NT2/D1 (cell line): Measurements from ENCODE around the gene SLC7A14.
A peak's percentile ranks its signal among the peaks of the same experiment; 100 is the strongest.

ENCODE experiments used
- DNase-seq: peaks from one replicate; pipeline ENCODE4 v3.0.0-alpha.2; 2011; ENCODE audit warnings: low read depth, low spot score
- H3K27me3 ChIP-seq: 2 replicates; pipeline ENCODE4 v1.6.0; 2011; ENCODE audit warnings: mild to moderate bottlenecking; ENCODE audit not compliant: insufficient read length, insufficient read depth
- H3K36me3 ChIP-seq: 2 replicates; pipeline ENCODE4 v1.6.1; 2011; ENCODE audit warnings: mild to moderate bottlenecking, low read length, mixed read lengths; ENCODE audit not compliant: insufficient read depth, insufficient read length
- H3K4me1 ChIP-seq: 2 replicates; pipeline ENCODE4 v1.5.1; 2011; ENCODE audit not compliant: insufficient read depth, insufficient read length
- H3K4me3 ChIP-seq: 2 replicates; pipeline ENCODE4 v1.5.1; 2011; ENCODE audit warnings: low read depth; ENCODE audit not compliant: insufficient read length
- H3K9ac ChIP-seq: 2 replicates; pipeline ENCODE4 v1.6.0; 2011; ENCODE audit warnings: low read depth; ENCODE audit not compliant: insufficient read length
- H3K9me3 ChIP-seq: 2 replicates; pipeline ENCODE4 v1.5.1; 2011; ENCODE audit warnings: mild to moderate bottlenecking, low read length; ENCODE audit not compliant: insufficient read depth
- SUZ12 ChIP-seq: IDR thresholded peaks from 2 replicates; pipeline ENCODE4 v1.6.1; 2011; ENCODE audit not compliant: insufficient read length, insufficient read depth; ENCODE audit errors: extremely low read depth
- YY1 ChIP-seq: IDR thresholded peaks from 2 replicates; pipeline ENCODE4 v1.6.1; 2011; ENCODE audit not compliant: insufficient read length, insufficient read depth
- ZNF274 ChIP-seq: IDR thresholded peaks from 2 replicates; pipeline ENCODE4 v1.6.1; 2011; ENCODE audit warnings: mild to moderate bottlenecking, low read depth, low read length

The SLC7A14 gene

GRCh38 chr3:170585937-170586310 is at the start of gene SLC7A14:
Gene SLC7A14, minus strand, starts transcription at chr3:170586075. Its CDS starts 59,139 bp downstream, at chr3:170526936.
- Histone ChIP-seq H3K36me3 (no peaks in the 10 kb centered on the region), H3K9ac (no peak within 1 kb of the TSS), H3K9me3 (0 out of 2 replicates have a peak, but pooled peaks cover 6% of the 10 kb centered on the region), H3K4me3 (peak within 1 kb of the TSS; percentile 44), H3K4me1 (no peaks in the 10 kb centered on the region), H3K27me3 (peaks cover 59% of the 10 kb centered on the region)
- no peak for TF ChIP-seq YY1
- TF ChIP-seq SUZ12, result no peak
- TF ChIP-seq ZNF274, result no peak
- peak; percentile 50 for DNase-seq

- no peak overlapping the region for H3K4me3 ChIP-seq
- TF ChIP-seq ZNF274 (no peak), YY1 (no peak), SUZ12 (no peak)
These were observed 49.5 kb upstream of the SLC7A14 start for GRCh38 chr3:170635385-170635735.

GRCh38 chr3:170634663-170635384 is 48.9 kb upstream of the SLC7A14 start:
- H3K4me3 ChIP-seq, result no peak overlapping the region
- DNase-seq, result no peak
- no peak for TF ChIP-seq ZNF274
- no peak for TF ChIP-seq SUZ12
- no peak for TF ChIP-seq YY1
- H3K9ac ChIP-seq, result no peak overlapping the region
- H3K36me3 ChIP-seq, result no peaks in the 10 kb centered on the region
- H3K9me3 ChIP-seq, result no peaks in the 10 kb centered on the region
- peaks cover 3% of the 10 kb centered on the region for H3K4me1 ChIP-seq
- no peaks in the 10 kb centered on the region for H3K27me3 ChIP-seq

More at GRCh38 chr3:170635385-170635735, 49.5 kb upstream of the SLC7A14 start:
- no peaks in the 10 kb centered on the region for H3K9me3 ChIP-seq
- DNase-seq, result no peak
- H3K4me1 ChIP-seq, result peaks cover 3% of the 10 kb centered on the region
- no peaks in the 10 kb centered on the region for H3K27me3 ChIP-seq
- no peaks in the 10 kb centered on the region for H3K36me3 ChIP-seq
- no peak overlapping the region for H3K9ac ChIP-seq

GRCh38 chr3:170633573-170633972 is 47.7 kb upstream of the SLC7A14 start:
- Histone ChIP-seq H3K36me3 (no peaks in the 10 kb centered on the region), H3K4me1 (peaks cover 3% of the 10 kb centered on the region), H3K4me3 (no peak overlapping the region), H3K9me3 (no peaks in the 10 kb centered on the region), H3K27me3 (no peaks in the 10 kb centered on the region), H3K9ac (no peak overlapping the region)
- no peak for TF ChIP-seq SUZ12
- TF ChIP-seq ZNF274, result no peak
- no peak for TF ChIP-seq YY1
- DNase-seq, result no peak

DNA sequence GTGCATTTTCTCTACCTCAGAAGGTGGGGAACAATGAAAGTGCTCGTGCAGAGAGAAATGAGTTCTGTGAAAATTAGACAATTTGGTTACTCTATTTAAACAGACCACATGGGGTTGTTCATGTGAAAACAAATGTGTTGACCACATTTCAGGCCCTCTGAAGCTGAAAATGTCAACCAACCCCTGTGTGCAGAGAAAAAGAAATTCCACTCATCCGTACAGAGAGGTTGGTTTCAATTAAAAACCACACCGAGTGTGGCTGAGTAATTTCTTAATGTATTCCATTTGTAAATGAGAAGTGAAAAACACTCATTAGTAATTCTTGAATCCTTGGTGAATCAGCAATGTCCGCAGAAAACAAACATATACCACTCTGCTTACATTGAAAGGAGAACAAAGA is 46.9 kb upstream of the SLC7A14 start:
- H3K9ac ChIP-seq, result no peak overlapping the region
- no peak for DNase-seq
- H3K9me3 ChIP-seq, result no peaks in the 10 kb centered on the region
- no peak overlapping the region for H3K4me3 ChIP-seq
- H3K27me3 ChIP-seq, result no peaks in the 10 kb centered on the region
- peaks cover 3% of the 10 kb centered on the region for H3K4me1 ChIP-seq
- H3K36me3 ChIP-seq, result no peaks in the 10 kb centered on the region
- TF ChIP-seq YY1 (no peak), ZNF274 (no peak), SUZ12 (no peak)

GRCh38 chr3:170631755-170632488 is 46.0 kb upstream of the SLC7A14 start:
- no peak for DNase-seq
- Histone ChIP-seq H3K36me3 (no peaks in the 10 kb centered on the region), H3K4me3 (no peak overlapping the region), H3K4me1 (peaks cover 3% of the 10 kb centered on the region), H3K9ac (no peak overlapping the region), H3K9me3 (no peaks in the 10 kb centered on the region), H3K27me3 (no peaks in the 10 kb centered on the region)
- TF ChIP-seq SUZ12 (no peak), ZNF274 (no peak), YY1 (no peak)

DNA sequence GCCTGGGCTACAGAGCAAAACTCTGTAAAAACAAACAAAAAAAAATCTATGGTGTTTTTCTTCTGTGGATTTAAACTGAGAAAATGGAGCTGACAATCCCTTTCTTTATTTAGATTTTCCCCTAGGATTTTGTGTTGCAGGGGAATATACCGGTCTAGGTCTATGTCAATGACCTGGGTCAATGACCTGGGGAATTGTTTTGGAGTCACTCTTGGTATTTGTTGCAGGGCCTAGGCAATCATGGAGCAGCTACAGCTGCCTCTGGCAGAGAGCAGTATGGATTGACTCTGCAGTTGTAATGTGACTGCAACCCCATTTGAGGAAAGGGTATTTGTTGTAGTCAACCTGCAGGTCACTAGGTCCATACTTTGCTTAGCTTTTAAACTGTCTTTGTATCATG is 37.6 kb upstream of the SLC7A14 start:
- H3K36me3 ChIP-seq, result no peaks in the 10 kb centered on the region
- H3K9ac ChIP-seq, result no peak overlapping the region
- peaks cover 11% of the 10 kb centered on the region; the same call in 1 of the 2 replicates for H3K9me3 ChIP-seq
- TF ChIP-seq ZNF274 (no peak), SUZ12 (no peak), YY1 (no peak)
- DNase-seq, result no peak
- no peaks in the 10 kb centered on the region for H3K27me3 ChIP-seq
- H3K4me1 ChIP-seq, result no peaks in the 10 kb centered on the region
- no peak overlapping the region for H3K4me3 ChIP-seq
